Skeletal muscle cell (primary cell): Measurements from ENCODE around the gene ATMIN.

Experiments
- DNase-seq: peaks from one replicate; pipeline ENCODE4 v3.0.0-alpha.2; 2010; ENCODE audit warnings: low read depth
- H3K4me3 ChIP-seq: 2 replicates; pipeline ENCODE4 v1.5.1; 2011; ENCODE audit warnings: low read depth, mild to moderate bottlenecking, control low read depth, low read length, moderate library complexity

The ATMIN gene

DNA sequence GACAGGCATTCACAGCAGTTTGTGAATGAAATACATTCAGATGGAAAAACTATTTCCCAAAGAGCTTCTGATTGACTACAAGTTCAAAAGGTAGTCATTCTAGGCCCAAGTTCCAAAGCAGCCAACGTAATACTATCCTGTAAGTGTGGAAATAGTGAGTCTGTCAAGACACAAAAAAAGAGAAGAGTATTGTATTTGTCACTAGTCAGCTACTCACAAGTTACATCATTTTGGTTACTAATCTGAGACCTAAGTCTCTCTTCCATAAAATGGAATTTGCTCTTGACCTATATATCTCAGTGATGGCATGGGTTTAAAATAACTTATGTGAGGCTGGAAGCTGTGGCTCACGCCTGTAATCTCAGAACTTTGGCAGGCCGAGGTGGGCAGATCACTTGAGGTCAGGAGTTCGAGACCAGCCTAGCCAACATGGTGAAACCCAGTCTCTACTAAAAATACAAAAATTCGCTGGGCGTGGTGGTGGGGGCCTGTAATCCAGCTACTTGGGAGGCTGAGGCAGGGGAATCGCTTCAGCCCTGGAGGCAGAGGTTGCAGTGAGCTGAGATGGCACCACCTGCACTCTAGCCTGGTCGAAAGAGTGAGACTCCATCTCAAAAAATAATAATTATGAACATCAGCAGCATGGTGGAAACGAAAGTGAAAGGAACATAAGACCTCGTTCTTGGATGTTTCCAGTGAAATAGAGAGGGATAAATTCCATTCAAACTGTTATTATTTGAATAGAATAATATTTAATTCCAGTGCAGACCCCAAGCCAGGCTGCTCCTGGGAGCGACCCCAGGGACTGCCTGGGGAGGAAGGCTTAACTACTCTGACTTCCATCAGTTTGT, 31.8 kb upstream of the ATMIN start:
- DNase-seq: no peak
- H3K4me3 ChIP-seq: peak overlapping the region; percentile 19

DNA sequence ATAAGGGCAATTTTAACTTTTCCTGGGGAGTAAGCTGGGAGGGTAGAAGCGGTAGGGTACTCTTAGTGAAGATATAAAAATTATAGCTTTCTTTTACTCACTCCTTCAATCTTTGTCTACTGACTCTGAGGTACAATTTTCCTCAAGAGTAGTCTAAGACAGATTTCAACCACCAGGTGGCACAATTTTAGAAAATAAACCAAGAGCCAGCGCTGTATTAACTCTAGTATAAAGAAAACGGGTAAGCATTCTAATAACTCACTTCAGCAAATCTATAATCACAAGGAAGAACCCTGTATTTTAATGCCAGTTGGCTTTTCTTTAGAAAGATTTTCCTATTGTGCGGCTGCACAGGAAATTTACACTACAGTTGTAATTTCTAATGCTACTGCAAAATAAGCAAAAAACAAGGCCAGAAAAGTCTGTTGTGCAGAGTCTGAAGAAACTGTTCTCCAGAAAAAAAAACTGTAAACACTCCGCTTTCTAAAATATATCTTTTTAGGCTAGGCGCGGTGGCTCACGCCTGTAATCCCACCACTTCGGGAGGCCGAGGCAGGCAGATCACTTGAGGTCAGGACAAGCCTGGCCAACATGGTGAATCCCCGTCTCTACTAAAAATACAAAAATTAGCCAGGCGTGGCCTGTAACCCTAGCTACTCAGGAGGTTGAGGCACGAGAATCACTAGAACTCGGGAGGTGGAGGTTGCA, 30.8 kb upstream of the ATMIN start:
- peak overlapping the region; percentile 93 for H3K4me3 ChIP-seq
- no peak for DNase-seq

DNA sequence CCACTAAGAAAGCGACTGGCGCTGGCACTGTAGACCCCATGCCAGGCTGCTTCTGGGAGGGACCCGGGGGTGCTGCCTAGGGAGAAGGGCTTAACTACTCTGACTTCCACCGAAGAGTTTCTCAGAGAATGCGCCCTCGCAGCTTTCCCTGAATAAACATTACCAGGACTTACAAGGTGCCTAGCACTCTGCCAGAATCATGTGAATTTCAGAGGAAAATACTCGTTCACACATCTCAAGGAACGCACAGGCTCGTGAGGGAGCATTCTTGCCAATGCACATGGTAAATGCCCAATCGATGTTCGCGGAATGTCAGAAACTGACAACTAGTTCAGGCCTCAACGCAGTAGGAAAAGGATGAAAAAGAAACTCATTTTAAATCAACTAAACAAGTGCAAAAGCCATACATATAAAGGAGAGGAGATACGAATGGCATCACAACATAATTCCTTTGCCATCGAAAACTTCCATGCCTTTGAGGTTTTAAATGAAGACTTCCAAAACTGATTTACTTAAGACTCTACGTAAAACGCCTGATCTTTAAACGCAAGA, 30.0 kb upstream of the ATMIN start:
- no peak for DNase-seq

DNA sequence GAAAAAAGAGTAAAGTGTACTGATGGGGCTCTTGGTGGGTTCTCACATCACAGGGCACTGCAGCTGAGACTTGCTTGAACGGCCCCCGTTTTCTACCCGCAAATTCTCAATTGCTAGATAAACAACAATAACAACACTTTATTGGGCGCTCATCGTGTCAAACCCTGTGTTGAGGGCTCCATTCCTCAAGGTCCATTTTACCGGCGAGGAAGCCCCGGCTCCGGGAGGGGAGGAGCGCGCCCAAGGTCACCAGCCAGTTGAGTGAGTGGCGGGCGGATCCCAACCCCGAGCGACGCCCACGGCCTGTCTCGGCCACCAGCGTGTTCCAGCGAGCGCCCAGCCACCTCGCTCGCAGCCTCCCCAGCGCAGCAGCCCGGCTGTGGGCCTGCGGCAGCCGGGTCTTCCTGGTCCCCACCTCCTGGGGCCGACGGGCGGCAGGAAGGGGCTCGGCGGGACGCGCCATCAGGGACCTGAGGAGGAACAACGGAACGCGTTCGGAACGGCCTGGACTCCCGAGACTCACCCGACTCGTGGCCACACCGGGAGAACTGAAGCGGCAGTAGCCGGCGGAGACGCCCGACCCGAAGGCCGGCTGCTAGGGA, 29.3 kb upstream of the ATMIN start:
- peak overlapping the region; percentile 93 for H3K4me3 ChIP-seq
- DNase-seq: no peak

More for the DNA sequence above, 30.0 kb upstream of the ATMIN start:
- peak overlapping the region; percentile 93 for H3K4me3 ChIP-seq

DNA sequence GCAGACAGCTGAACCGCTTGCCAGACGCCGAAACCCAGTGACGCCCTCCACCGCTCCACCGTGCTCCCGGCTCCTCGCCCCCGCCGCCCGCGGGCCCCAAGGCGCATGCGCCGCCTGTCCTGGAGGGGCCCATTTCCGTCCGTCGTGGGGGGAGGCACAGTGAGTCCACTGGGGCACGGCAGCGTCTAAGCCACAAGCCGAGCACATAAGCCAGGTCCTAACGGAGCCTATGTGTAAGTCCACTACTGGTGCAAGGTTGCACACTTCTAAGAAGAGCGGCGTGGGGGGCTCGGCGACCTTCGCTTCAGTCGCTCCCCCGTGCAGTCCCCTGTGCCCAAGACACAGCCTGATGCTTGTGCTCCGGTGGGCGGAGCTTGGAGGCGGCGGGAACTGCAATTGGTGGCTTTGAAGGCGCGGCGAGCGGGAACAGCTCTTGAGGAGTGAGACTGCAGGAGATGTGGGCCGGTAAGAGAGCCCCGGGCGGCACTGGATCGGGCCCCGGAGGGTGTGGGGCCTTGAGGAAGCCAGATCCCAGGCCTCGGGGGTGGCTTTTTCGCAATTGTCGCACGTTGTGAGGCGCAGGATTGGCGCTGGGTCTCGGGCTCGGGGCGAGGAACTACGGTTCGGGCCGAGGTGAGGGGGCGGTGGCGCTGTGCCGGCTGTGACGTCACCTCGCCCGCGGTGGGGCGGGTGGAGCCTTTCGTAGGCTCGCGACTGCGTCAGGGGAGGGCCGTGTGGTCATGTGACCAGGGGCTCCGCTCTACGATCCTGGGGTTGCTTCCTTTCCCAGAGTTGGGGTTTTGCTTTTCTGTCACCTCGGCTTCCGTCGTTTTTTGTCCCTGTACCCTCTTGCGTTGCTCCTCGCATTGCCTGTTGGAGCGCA, 28.6 kb upstream of the ATMIN start, which contains the start of the genes CENPN and CMC2:
CENPN (plus strand) TSS at position 402 of the 883 bp plus-strand sequence. CDS start 4,726 bp downstream, outside the sequence.
CMC2 (minus strand) TSS at position 73 of the 883 bp plus-strand sequence. CDS start 9,491 bp downstream, outside the sequence.
- peak; percentile 96 for DNase-seq
- peak within 1 kb of the TSS; percentile 93 for H3K4me3 ChIP-seq

DNA sequence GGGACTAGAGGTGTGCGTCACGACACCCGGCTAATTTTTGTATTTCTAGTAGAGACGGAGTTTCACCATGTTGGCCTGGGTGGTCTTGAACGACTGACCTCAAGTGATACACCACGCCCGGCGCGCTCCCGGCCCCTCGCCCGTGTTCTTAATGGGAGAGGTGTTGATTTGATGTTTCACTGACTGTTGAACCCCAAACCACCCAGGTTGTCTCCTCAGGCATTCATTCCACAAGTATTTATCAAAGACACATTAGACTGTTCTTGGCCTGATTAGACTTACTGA, 27.2 kb upstream of the ATMIN start:
- DNase-seq: no peak
- H3K4me3 ChIP-seq: peak overlapping the region; percentile 93

DNA sequence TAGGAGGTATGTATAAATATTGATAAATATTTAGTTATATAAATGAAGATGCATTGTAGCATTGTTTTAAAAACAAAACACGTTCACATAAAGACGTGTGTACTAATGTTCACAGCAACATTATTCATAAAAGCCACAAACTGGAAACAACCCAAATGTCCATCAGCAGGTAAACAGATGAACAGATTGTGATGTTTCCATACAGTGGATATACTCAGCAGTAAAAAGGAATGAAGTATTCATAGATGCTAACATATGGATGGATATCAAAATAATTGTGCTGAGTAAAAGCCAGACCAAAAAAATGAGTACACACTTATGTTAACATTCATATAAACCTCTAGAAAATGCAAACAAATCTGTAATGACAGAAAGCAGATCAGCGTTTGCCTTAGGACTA, 22.7 kb upstream of the ATMIN start:
- DNase-seq: no peak
- H3K4me3 ChIP-seq: no peak overlapping the region

DNA sequence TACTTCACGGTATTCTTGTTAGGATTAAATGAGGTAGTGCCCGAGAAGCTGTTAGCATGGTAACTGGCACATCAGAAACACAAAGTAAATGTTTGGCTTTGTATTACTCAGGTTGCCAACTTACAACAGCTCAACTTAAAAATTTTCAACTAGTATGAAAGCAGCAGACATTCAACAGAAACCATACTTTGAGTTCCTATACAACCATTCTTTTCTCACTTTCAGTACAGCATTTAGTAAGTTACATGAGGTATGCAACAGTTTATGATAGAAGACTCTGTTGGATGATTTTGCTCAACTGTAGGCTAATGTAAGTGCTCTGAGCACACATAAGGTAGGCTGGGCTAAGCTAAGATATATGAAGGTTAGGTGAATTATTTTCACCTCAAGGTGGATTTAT, 21.0 kb upstream of the ATMIN start:
- H3K4me3 ChIP-seq: no peak overlapping the region
- no peak for DNase-seq

DNA sequence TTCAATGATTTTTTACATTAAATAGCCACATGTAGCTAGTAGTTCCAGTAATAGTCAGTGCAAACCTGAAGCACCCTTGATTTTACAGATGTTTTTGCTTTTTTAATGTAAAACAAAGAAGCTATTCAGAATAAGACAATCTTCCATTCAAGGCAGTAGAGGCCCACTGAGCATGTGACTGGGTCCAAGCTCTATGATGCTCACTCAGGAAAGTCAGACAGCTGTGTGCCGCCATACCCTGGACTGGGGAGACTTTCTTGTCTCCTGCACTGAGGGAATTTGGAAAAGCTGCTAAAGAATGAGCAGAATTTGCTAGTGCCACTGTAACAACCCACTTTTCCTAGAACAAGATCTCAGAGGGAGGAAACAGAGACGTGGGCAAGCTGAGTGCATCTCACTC, 17.1 kb upstream of the ATMIN start:
- no peak for DNase-seq
- no peak overlapping the region for H3K4me3 ChIP-seq

DNA sequence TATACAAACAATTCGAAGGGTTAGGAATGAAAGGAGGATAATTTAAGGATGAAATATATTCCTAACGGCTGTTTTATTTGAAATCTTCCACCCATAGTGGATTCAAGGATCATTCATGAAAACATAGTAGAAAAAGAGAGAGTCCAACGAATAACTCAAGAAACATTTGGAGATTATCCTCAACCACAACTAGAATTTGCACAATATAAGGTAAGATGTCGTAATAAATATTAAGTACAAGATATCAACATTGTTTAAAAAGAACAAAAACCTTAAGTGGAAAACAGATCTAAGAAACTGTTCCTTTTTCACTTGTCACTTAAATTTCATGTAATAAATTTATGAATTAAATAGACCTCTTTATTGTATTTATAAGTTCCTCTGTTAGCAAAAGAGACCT, 9.2 kb upstream of the ATMIN start:
- no peak overlapping the region for H3K4me3 ChIP-seq
- no peak for DNase-seq

DNA sequence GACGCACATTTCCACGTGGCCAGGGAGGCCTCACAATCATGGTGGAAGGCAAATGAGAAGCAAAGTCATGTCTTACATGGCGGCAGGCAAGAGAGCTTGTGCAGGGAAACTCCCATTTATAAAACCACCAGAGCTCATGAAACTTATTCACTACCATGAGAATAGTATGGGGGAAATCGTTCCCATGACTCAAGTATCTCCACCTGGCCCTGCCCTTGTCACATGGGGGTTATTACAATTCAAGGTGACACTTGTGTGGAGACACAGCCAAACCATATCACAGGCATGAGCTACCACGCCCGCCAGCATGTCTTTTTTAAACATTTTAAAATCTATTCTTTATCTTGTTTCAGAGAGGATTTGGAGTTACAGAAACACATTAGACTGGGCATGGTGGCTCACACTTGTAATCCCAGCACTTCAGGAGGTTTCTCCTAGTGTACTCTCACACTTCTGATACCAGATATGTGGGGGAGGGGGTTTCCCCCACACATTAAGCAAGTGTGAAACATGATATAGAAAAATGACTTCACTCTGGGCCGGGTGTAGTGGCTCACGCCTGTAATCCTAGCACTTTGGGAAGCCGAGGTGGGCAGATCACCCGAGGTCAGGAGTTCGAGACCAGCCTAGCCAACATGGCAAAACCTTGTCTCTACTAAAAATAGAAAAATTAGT, 5.6 kb upstream of the ATMIN start:
- DNase-seq: no peak
- H3K4me3 ChIP-seq: no peak overlapping the region

DNA sequence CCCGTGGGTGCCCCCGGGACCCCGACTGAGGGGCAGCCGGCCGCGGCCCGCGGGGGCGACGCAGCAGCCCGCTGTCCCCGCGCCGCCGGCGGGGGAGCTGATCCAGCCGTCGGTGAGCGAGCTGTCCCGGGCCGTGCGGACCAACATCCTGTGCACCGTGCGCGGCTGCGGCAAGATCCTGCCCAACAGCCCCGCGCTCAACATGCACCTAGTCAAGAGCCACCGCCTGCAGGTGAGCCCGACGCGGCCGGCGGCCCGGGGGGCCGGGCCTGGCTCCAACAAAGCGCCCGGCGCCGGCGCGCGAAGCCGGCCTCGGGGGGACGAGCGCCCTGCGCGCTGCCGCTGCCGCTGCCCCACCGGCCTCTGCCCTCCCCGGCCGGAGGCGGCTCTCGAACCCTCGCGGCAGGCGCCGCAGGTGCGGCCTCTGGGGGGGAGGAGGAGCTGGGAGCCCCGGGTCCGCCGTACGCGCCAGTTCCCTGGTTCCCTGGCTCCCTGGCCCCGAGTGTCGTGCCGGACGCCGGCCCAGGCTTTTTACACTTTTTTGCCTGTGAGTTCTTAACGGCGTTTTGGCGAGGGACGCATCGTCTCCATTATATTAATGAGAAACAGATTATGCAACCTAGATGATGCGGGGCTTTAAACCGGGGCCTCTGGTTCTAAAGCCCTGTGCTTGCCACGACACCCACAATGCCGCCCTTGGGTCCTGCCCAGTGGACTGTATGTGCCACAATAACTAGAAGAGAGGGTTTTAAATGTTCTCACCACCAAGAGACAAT, 521 bp downstream of the ATMIN start:
- DNase-seq: no peak
- H3K4me3 ChIP-seq: peak overlapping the region; percentile 76

DNA sequence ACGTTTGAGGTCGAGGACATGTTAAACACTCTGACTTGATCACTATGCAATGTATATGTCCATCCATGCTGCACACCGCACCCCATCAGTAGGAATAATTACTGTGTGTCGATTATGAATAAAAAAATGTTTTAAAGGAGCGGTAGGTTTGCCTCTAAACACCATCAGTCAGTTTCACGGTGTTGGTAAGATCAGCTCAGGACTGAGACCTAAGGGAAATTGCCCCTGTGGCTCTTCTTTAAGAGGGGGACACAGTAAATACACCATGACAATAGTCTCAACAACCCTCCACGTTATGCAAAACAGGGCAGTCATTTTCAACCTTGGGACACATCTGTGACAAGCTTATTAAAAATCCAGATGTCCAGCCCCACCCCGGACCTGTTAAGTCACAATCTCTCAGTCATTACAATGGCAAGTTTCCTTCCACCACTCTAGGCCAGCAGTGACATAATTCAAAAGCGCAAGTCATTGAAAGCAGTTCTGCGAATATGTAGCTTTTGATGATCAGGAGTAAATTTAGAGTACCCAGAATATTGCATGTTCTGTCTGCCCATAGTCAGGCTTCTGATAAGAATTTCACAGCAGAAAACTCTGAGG, 1.2 kb downstream of the ATMIN start:
- no peak for DNase-seq
- H3K4me3 ChIP-seq: peak overlapping the region; percentile 76

DNA sequence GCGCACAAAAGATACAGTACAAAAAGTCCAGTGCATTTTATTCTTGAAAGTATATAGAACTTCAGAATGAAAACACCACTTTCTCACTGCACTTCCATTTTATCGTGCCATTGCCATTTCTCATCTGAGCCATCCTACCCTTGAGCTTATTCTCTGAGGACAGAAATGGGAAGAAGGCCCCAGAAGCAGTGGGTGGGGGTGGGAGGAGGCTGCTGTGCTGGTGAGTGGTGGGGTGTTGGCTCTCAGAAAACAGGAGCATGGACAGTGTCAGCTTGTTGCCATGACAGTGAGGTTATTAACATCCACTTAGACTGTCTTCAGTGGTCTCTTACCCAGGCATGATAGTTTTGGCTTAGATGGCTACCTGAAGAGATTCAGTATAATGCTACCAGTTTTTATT, 4.5 kb downstream of the ATMIN start:
- no peak for DNase-seq
- no peak overlapping the region for H3K4me3 ChIP-seq

DNA sequence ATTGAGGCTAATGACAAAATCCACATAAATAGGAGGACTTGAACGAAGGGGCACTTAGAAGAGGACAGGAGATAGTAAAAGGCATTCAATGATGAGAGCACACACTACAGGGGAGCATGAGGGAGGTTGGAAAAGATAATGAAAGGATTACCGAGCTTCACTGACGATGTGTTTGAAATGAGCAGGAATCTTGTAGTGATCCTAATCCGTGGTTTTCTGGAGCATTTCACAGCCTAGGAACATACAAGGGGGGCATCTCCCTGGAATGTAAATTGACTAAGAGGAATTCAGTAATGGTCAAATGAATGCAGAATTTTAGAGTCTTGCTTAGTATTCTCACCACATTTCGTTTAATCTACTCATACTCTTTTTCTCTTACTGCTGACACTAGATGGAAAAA, 5.2 kb downstream of the ATMIN start:
- DNase-seq: no peak
- no peak overlapping the region for H3K4me3 ChIP-seq

DNA sequence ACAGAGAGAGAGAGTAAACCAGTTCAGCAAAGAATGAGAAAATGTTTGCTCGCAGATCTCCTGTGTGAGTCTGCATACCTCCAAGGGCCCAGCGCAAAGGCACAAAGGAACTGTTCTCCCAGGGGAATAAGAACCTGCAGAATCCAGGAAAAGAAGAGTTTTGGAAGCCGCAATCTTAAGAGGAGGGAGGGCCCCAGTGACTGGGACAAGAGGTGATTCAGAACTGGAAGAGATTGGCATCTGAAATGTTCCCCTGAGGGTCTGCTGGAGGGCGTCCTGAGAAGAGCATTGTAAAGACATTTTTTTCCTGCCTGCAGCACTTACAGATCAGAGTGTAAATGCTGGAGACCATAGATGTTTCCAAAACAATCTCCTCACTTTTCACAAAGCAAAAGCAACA, 6.1 kb downstream of the ATMIN start:
- H3K4me3 ChIP-seq: no peak overlapping the region
- DNase-seq: no peak

DNA sequence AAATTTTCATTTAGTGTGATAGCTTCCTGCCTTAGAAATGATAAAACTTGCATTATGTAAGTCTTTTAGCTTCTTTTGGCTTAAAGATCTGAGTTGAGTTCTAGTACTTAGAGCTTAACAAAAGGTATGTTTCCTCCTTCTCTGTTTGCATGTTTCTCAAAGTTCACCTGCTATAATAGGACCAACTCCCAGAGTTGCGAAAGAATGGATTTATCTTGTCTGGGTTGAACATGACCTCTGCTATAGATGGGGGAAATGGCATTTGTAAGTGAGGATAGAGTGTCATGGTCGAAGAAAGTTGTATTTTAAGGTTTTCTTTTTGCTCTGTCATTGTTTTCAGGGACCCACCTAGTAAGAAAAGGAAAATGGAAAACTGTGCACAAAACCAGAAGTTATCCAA, 7.2 kb downstream of the ATMIN start:
- no peak overlapping the region for H3K4me3 ChIP-seq
- DNase-seq: no peak

DNA sequence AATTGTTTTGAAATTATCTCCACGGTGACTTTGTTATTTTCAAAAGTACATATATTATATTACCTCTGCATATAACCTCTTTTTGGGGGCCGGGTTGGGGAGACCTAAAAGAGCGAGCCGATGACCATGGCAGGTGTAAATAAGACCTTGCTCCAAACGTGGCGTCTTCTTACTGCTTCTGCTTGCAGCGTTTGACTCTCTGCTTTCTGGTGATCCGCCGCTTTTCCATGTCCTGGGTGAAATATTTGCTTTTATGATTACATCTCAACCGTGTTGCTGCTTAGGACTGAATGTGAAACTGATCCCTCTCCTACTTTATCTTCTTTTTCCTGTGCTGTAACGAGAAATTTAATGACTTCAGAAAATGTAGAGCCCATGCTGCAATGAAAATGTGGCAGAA, 18.1 kb downstream of the ATMIN start:
- no peak for DNase-seq
- H3K4me3 ChIP-seq: no peak overlapping the region
